B cell (primary cell): ENCODE data around the gene ECM2.

Experiments
- EZH2 ChIP-seq: IDR thresholded peaks from 2 replicates; pipeline ENCODE4 v1.6.1; 2012; ENCODE audit warnings: borderline replicate concordance, low read depth, mild to moderate bottlenecking, moderate library complexity, low read length; ENCODE audit not compliant: insufficient read depth, poor library complexity, severe bottlenecking
- TF ChIP-seq, protein P1 (sequence below): fragments of 200-600 bp; IDR thresholded peaks from one replicate; pipeline ENCODE4 v1.8.0; 2022; ENCODE audit warnings: antibody characterized with exemption, mild to moderate bottlenecking

- no peak for TF ChIP-seq EZH2
- TF ChIP-seq, protein P1, sequence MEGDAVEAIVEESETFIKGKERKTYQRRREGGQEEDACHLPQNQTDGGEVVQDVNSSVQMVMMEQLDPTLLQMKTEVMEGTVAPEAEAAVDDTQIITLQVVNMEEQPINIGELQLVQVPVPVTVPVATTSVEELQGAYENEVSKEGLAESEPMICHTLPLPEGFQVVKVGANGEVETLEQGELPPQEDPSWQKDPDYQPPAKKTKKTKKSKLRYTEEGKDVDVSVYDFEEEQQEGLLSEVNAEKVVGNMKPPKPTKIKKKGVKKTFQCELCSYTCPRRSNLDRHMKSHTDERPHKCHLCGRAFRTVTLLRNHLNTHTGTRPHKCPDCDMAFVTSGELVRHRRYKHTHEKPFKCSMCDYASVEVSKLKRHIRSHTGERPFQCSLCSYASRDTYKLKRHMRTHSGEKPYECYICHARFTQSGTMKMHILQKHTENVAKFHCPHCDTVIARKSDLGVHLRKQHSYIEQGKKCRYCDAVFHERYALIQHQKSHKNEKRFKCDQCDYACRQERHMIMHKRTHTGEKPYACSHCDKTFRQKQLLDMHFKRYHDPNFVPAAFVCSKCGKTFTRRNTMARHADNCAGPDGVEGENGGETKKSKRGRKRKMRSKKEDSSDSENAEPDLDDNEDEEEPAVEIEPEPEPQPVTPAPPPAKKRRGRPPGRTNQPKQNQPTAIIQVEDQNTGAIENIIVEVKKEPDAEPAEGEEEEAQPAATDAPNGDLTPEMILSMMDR = no peak
These were observed 46.9 kb downstream of the ECM2 start for GRCh38 chr9:92488681-92489550.
